ENCODE results near the gene AGAP1.

GRCh38 chr2:235679471-235679870, 185.6 kb downstream of the AGAP1 start:
- TF ChIP-seq, protein P1, sequence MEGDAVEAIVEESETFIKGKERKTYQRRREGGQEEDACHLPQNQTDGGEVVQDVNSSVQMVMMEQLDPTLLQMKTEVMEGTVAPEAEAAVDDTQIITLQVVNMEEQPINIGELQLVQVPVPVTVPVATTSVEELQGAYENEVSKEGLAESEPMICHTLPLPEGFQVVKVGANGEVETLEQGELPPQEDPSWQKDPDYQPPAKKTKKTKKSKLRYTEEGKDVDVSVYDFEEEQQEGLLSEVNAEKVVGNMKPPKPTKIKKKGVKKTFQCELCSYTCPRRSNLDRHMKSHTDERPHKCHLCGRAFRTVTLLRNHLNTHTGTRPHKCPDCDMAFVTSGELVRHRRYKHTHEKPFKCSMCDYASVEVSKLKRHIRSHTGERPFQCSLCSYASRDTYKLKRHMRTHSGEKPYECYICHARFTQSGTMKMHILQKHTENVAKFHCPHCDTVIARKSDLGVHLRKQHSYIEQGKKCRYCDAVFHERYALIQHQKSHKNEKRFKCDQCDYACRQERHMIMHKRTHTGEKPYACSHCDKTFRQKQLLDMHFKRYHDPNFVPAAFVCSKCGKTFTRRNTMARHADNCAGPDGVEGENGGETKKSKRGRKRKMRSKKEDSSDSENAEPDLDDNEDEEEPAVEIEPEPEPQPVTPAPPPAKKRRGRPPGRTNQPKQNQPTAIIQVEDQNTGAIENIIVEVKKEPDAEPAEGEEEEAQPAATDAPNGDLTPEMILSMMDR (IDR thresholded peaks at IDR 0.05): no peak
- TF ChIP-seq POLR2A (IDR thresholded peaks at IDR 0.05) (no peak), EP300 (IDR thresholded peaks at IDR 0.05) (no peak)

All from sigmoid colon (tissue), 4 donors.